Endothelial cell of umbilical vein (primary cell): ENCODE measurements around the gene PTOV1. TPM values are rescaled to one million over a fixed set of nuclear protein-coding genes. Genes with fewer than 3 reads are reported as not detected.

ENCODE experiments used
- BruUV-seq: library from RNA; stranded (reverse); fragments of 400-500 nt; replicated peaks from 2 replicates; lab custom pipeline; 2021; lab: Mats Ljungman, UMichigan
- CTCF ChIA-PET: fragments of 300-600, 350-600 bp; sonication (Branson Sonifier 250); formaldehyde crosslinking; loops from one replicate; lab custom pipeline; 2021; ENCODE audit warnings: antibody characterized with exemption, inconsistent platforms; lab: Charles Lee
- POLR2A ChIA-PET: fragments of 300-600, 350-600 bp; sonication (Branson Sonifier 250); formaldehyde crosslinking; loops from one replicate; lab custom pipeline; 2021; ENCODE audit warnings: antibody characterized with exemption, inconsistent platforms; lab: Charles Lee
- DNase-seq: peaks from one replicate; pipeline ENCODE4 v3.0.0-alpha.2; 2011; ENCODE audit warnings: low read depth, low spot score
- FAIRE-seq: peaks from 2 replicates; lab custom pipeline; 2011; peaks lifted over from hg19 to GRCh38; lab: Jason Lieb, UNC
- H2AFZ ChIP-seq: 2 replicates; pipeline ENCODE4 v1.6.0; 2012; ENCODE audit warnings: low read depth, low read length, control low read depth, inconsistent platforms
- H3K27ac ChIP-seq: 2 replicates; pipeline ENCODE4 v1.5.1; 2011; ENCODE audit warnings: low read depth, mild to moderate bottlenecking, control low read depth, low read length, moderate library complexity; ENCODE audit not compliant: insufficient read depth
- H3K27me3 ChIP-seq, 2 experiments: 2 replicates each; pipeline versions ENCODE4 v1.6.0 to v1.6.1; 2011; ENCODE audit warnings: low read length in 2 of 2, mixed read lengths in 1 of 2; ENCODE audit not compliant: control insufficient read depth in 2 of 2, insufficient read depth in 2 of 2
- H3K36me3 ChIP-seq, 2 experiments: 2 replicates in 1 of 2; 3 replicates in 1 of 2; pipeline ENCODE4 v1.5.1; 2011; ENCODE audit warnings: low read length in 2 of 2, mild to moderate bottlenecking in 1 of 2, moderate library complexity in 1 of 2; ENCODE audit not compliant: control insufficient read depth in 2 of 2, insufficient read depth in 2 of 2; ENCODE audit errors: extremely low read depth in 1 of 2
- H3K4me1 ChIP-seq: 3 replicates; pipeline ENCODE4 v1.5.1; 2011; ENCODE audit warnings: mild to moderate bottlenecking, low read length; ENCODE audit not compliant: control insufficient read depth, insufficient read depth; ENCODE audit errors: extremely low read depth
- H3K4me2 ChIP-seq: 2 replicates; pipeline ENCODE4 v1.6.1; 2011; ENCODE audit warnings: low read length, control low read depth, mixed read lengths; ENCODE audit not compliant: insufficient read depth
- H3K4me3 ChIP-seq, 3 experiments: fragments of 200-600 bp in 1 of 3; sonication (generic), shearing (Covaris generic) in 1 of 3; replicated peaks in 1 of 3; 2 replicates each; pipeline ENCODE4 v1.5.1; 2011 to 2016; ENCODE audit warnings: control low read depth in 3 of 3, low read length in 3 of 3, mild to moderate bottlenecking in 2 of 3, inconsistent platforms in 1 of 3, low read depth in 1 of 3, moderate library complexity in 1 of 3; ENCODE audit not compliant: insufficient read depth in 1 of 3
- H3K79me2 ChIP-seq: 2 replicates; pipeline ENCODE4 v1.6.0; 2012; ENCODE audit warnings: low read length, inconsistent platforms; ENCODE audit not compliant: control insufficient read depth, insufficient read depth
- H3K9ac ChIP-seq: replicated peaks from 2 replicates; pipeline ENCODE3; 2011; ENCODE audit warnings: low read length, control low read depth; ENCODE audit not compliant: insufficient read depth; ENCODE audit errors: extremely low read depth
- H3K9me1 ChIP-seq: replicated peaks from 3 replicates; pipeline ENCODE4 v1.6.0; 2011; ENCODE audit warnings: mild to moderate bottlenecking, low read length; ENCODE audit not compliant: control insufficient read depth, insufficient read depth; ENCODE audit errors: extremely low read depth
- H3K9me3 ChIP-seq: replicated peaks from 2 replicates; pipeline ENCODE4 v1.5.1; 2012; ENCODE audit warnings: low read length, inconsistent platforms; ENCODE audit not compliant: control insufficient read depth, insufficient read depth
- H4K20me1 ChIP-seq: replicated peaks from 2 replicates; pipeline ENCODE3; 2011; ENCODE audit warnings: mild to moderate bottlenecking, low read length; ENCODE audit not compliant: control insufficient read depth, insufficient read depth; ENCODE audit errors: extremely low read depth
- CTCF ChIP-seq, 2 donors: IDR thresholded peaks; 1 replicate in 1 of 2; 2 replicates in 1 of 2; pipeline ENCODE4 v1.5.1; 2011; ENCODE audit warnings: low read length in 2 of 2, mild to moderate bottlenecking in 2 of 2, moderate library complexity in 2 of 2, control low read depth in 1 of 2, inconsistent platforms in 1 of 2, low read depth in 1 of 2; ENCODE audit not compliant: insufficient read depth in 1 of 2; ENCODE audit errors: extremely low read depth in 1 of 2
- EZH2 ChIP-seq: IDR thresholded peaks from 2 replicates; pipeline ENCODE4 v1.6.1; 2012; ENCODE audit warnings: borderline replicate concordance, low read depth, mild to moderate bottlenecking, moderate library complexity, low read length, inconsistent platforms; ENCODE audit not compliant: severe bottlenecking
- FOS ChIP-seq: IDR thresholded peaks from 2 replicates; pipeline ENCODE4 v1.6.1; 2011; ENCODE audit warnings: mild to moderate bottlenecking, low read length, moderate library complexity, borderline replicate concordance; ENCODE audit not compliant: insufficient read depth
- GATA2 ChIP-seq: IDR thresholded peaks from 2 replicates; pipeline ENCODE4 v1.7.0; 2011; ENCODE audit warnings: low read depth, mild to moderate bottlenecking, moderate library complexity, mixed read lengths, low read length; ENCODE audit not compliant: insufficient read length, insufficient read depth
- JUN ChIP-seq: IDR thresholded peaks from 2 replicates; pipeline ENCODE4 v1.6.1; 2011; ENCODE audit warnings: borderline replicate concordance, low read depth; ENCODE audit not compliant: insufficient read length, insufficient read depth
- MAX ChIP-seq: IDR thresholded peaks from 2 replicates; pipeline ENCODE4 v1.6.1; 2011; ENCODE audit not compliant: insufficient read depth, insufficient read length
- MYC ChIP-seq: IDR thresholded peaks from one replicate; pipeline ENCODE4 v1.6.1; 2011; ENCODE audit warnings: mild to moderate bottlenecking, low read depth, low read length
- POLR2A ChIP-seq: IDR thresholded peaks from 2 replicates; pipeline ENCODE4 v1.6.1; 2012; ENCODE audit warnings: low read depth, mild to moderate bottlenecking, control low read depth, low read length
- POLR2AphosphoS5 ChIP-seq: IDR thresholded peaks from 2 replicates; pipeline ENCODE4 v1.6.1; 2012; ENCODE audit warnings: low read depth, mild to moderate bottlenecking, control low read depth, low read length, moderate library complexity; ENCODE audit not compliant: insufficient read depth
- dilution Hi-C: fragments of 300-500 bp; cut with MboI; formaldehyde crosslinking; loops from one replicate; pipeline ENCODE4 v1.15.0; 2019; ENCODE audit warnings: low sequenced_read_pairs; ENCODE audit not compliant: extremely low pct_ligation_motif_present
- intact Hi-C: fragments of 100-400 bp; cut with micrococcal nuclease; formaldehyde crosslinking; loops from one replicate; pipeline ENCODE4 v1.10.0; 2022
- polyA plus RNA-seq, 4 experiments: library from polyadenylated mRNA; depleted of rRNA in 3 of 4; stranded (reverse) in 3 of 4; unstranded in 1 of 4; fragments of >200 nt; gene quantifications; 2 replicates each; pipeline versions ENCODE4 v1.2.1 to v1.2.3, GENCODE V29; 2011 to 2012; ENCODE audit warnings: missing spikeins in 1 of 4
- total RNA-seq: library from RNA; stranded (reverse); gene quantifications from 2 replicates; pipeline ENCODE4 v1.2.3, GENCODE V29; 2021

The PTOV1 gene
- total and polyA plus RNA-seq, 2 donors (not counting 3 experiments of a cell fraction or from before 2014, with no cell fraction given) = 116 to 184 TPM

GRCh38 chr19:49873834-49874233 is 22.9 kb downstream of the PTOV1 start:
- no peak for DNase-seq
- Histone ChIP-seq H4K20me1 (no peaks in the 10 kb centered on the region), H3K27ac (no peak overlapping the region), H3K4me2 (no peak overlapping the region), H3K4me1 (peaks cover 22% of the 10 kb centered on the region), H3K9me3 (no peaks in the 10 kb centered on the region), H2AFZ (no peak overlapping the region), H3K27me3 (no peaks in the 10 kb centered on the region), H3K36me3 (peaks cover 0 to 9% of the 10 kb centered on the region in 2 experiments), H3K79me2 (peaks cover 18% of the 10 kb centered on the region), H3K9me1 (no peaks in the 10 kb centered on the region), H3K4me3 (no peak overlapping the region), H3K9ac (no peak overlapping the region)
- no peak for TF ChIP-seq CTCF (IDR thresholded peaks at IDR 0.05; ENCODE audit: extremely low read depth in 1 of 2, insufficient read depth in 1 of 2, low read depth in 1 of 2, low read length in 2 of 2)
- TF ChIP-seq MYC = no peak
- no peak for TF ChIP-seq GATA2
- no peak for TF ChIP-seq EZH2
- no peak for TF ChIP-seq POLR2A
- no peak for TF ChIP-seq FOS
- TF ChIP-seq JUN = no peak
- no peak for TF ChIP-seq MAX
- no peak for TF ChIP-seq POLR2AphosphoS5
- intact Hi-C loops (no loop called here), dilution Hi-C loops (no loop called here)
- ChIA-PET POLR2A (no interaction called here), CTCF (no interaction called here)
- no peak for FAIRE-seq
- no TSS peak for BruUV-seq
